Measurements from ENCODE around the gene AREL1. TPM values are rescaled to one million over a fixed set of nuclear protein-coding genes. Genes with fewer than 3 reads are reported as not detected.
A peak's percentile ranks its signal among the peaks of the same experiment; 100 is the strongest.
"Not testable (repeated sequence)": the region's sequence is repeated elsewhere in the genome, so short reads cannot be mapped to it uniquely, and the experiment has no call there.

AREL1 gene, protein sequence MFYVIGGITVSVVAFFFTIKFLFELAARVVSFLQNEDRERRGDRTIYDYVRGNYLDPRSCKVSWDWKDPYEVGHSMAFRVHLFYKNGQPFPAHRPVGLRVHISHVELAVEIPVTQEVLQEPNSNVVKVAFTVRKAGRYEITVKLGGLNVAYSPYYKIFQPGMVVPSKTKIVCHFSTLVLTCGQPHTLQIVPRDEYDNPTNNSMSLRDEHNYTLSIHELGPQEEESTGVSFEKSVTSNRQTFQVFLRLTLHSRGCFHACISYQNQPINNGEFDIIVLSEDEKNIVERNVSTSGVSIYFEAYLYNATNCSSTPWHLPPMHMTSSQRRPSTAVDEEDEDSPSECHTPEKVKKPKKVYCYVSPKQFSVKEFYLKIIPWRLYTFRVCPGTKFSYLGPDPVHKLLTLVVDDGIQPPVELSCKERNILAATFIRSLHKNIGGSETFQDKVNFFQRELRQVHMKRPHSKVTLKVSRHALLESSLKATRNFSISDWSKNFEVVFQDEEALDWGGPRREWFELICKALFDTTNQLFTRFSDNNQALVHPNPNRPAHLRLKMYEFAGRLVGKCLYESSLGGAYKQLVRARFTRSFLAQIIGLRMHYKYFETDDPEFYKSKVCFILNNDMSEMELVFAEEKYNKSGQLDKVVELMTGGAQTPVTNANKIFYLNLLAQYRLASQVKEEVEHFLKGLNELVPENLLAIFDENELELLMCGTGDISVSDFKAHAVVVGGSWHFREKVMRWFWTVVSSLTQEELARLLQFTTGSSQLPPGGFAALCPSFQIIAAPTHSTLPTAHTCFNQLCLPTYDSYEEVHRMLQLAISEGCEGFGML
- polyA plus RNA-seq (2013, experiment 1 of 4), result 38.2 TPM
- 42.4 TPM for polyA plus RNA-seq (2013, experiment 2 of 4)
- 25.9 TPM for polyA plus RNA-seq (2013, experiment 3 of 4)
- polyA plus RNA-seq (2013, experiment 4 of 4), result 29.1 TPM

- H3K4me3 ChIP-seq (ENCODE audit: insufficient read depth, low read depth, low read length), result peak within 1 kb of the TSS; percentile 80
- H3K27me3 ChIP-seq (ENCODE audit: control insufficient read depth, insufficient read depth, low read length, poor library complexity, severe bottlenecking), result no peaks in the 10 kb centered on the region
- no peaks in the 10 kb centered on the region for H3K9me3 ChIP-seq (ENCODE audit: control insufficient read depth, low read length)
- H3K36me3 ChIP-seq (ENCODE audit: control insufficient read depth, insufficient read depth, low read length), result no peaks in the 10 kb centered on the region
- H3K27ac ChIP-seq (ENCODE audit: insufficient read depth, low read depth, low read length, poor library complexity, severe bottlenecking), result no peak within 1 kb of the TSS
- WGBS, 2 experiments, result 0 to 1% methylated on average over 30 to 31 of the region's 31 CpGs
- H3K4me1 ChIP-seq (ENCODE audit: control insufficient read depth, insufficient read depth, low read length), result no peaks in the 10 kb centered on the region
Measured at GRCh38 chr14:74712499-74713394, at the start of gene AREL1, which contains the start of gene FCF1. AREL1 (minus strand) TSS chr14:74713080; CDS start chr14:74685615, 27,465 bp downstream. FCF1 (plus strand) TSS chr14:74713144; CDS start chr14:74713198, 54 bp downstream.

DNA sequence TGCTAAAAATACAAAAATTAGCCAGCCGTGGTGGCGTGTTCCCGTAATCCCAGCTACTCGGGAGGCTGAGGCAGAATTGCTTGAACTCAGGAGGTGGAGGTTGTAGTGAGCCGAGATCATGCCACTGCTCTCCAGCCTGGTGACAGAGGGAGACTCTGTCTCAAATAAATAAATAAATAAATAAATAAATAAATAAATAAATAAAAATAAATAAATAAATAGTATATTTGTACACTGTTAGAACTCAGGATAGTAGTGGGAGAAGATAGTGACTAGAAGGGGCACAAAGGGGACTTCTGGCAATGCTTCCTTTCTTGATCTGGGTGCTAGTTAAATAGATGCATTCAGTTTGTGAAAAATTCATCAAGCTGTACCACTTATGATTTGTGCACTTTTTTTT is 45.6 kb upstream of the AREL1 start:
- not testable (repeated sequence) for H3K27ac ChIP-seq (ENCODE audit: insufficient read depth, low read depth, low read length, poor library complexity, severe bottlenecking); H3K4me3 ChIP-seq (ENCODE audit: insufficient read depth, low read depth, low read length); H3K36me3 ChIP-seq (ENCODE audit: control insufficient read depth, insufficient read depth, low read length); H3K9me3 ChIP-seq (ENCODE audit: control insufficient read depth, low read length); H3K27me3 ChIP-seq (ENCODE audit: control insufficient read depth, insufficient read depth, low read length, poor library complexity, severe bottlenecking); H3K4me1 ChIP-seq (ENCODE audit: control insufficient read depth, insufficient read depth, low read length)
- 90 to 91% methylated on average over 5 of the region's 5 CpGs for WGBS, 2 experiments

DNA sequence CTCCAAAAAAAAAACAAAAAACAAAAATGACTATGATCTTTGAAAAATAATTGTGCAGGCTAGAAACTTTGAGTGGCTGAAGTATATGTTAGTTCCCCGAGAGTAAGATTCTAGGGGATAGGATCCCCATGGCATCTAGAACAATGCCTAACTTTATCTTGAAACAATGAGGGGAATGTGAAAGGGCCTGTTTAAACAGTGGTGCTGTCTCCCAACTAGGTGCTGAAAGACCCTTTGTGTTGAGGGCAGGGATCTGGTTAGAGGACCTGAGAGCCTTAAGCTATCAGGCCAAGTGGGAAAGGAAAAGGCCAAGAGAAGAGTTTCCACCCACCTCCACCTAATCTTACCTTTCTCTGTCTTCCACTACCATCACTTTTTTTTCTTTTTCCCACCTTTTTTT is 43.4 kb upstream of the AREL1 start:
- Histone ChIP-seq H3K27me3 (ENCODE audit: control insufficient read depth, insufficient read depth, low read length, poor library complexity, severe bottlenecking) (peaks cover 5% of the 10 kb centered on the region), H3K4me3 (ENCODE audit: insufficient read depth, low read depth, low read length) (no peak overlapping the region), H3K27ac (ENCODE audit: insufficient read depth, low read depth, low read length, poor library complexity, severe bottlenecking) (no peak overlapping the region), H3K4me1 (ENCODE audit: control insufficient read depth, insufficient read depth, low read length) (no peaks in the 10 kb centered on the region), H3K36me3 (ENCODE audit: control insufficient read depth, insufficient read depth, low read length) (no peaks in the 10 kb centered on the region), H3K9me3 (ENCODE audit: control insufficient read depth, low read length) (peaks cover 2% of the 10 kb centered on the region)
- WGBS, 2 experiments, result 43 to 49% methylated on average over 1 of the region's 1 CpG

DNA sequence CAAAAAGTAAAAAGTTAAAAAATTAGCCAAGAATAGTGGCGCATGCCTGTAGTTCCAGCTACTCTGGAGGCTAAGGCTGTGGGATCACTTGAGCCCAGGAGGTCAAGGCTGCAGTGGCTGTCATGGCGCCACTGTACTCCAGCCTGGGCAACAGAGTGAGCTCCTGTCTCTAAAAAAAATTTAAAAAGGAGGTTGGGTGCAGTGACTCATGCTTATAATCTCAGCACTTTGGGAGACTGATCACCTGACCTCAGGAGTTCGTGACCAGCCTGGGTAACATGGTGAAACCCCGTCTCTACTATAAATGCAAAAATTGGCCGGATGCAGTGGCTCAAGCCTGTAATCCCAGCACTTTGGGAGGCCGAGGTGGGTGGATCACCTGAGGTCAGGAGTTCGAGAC is 42.0 kb upstream of the AREL1 start:
- WGBS, 2 experiments, result 90 to 91% methylated on average over 7 of the region's 7 CpGs
- Histone ChIP-seq H3K27ac (ENCODE audit: insufficient read depth, low read depth, low read length, poor library complexity, severe bottlenecking) (no peak overlapping the region), H3K9me3 (ENCODE audit: control insufficient read depth, low read length) (peaks cover 2% of the 10 kb centered on the region), H3K27me3 (ENCODE audit: control insufficient read depth, insufficient read depth, low read length, poor library complexity, severe bottlenecking) (peaks cover under 1% of the 10 kb centered on the region), H3K4me1 (ENCODE audit: control insufficient read depth, insufficient read depth, low read length) (no peaks in the 10 kb centered on the region), H3K36me3 (ENCODE audit: control insufficient read depth, insufficient read depth, low read length) (no peaks in the 10 kb centered on the region), H3K4me3 (ENCODE audit: insufficient read depth, low read depth, low read length) (no peak overlapping the region)

DNA sequence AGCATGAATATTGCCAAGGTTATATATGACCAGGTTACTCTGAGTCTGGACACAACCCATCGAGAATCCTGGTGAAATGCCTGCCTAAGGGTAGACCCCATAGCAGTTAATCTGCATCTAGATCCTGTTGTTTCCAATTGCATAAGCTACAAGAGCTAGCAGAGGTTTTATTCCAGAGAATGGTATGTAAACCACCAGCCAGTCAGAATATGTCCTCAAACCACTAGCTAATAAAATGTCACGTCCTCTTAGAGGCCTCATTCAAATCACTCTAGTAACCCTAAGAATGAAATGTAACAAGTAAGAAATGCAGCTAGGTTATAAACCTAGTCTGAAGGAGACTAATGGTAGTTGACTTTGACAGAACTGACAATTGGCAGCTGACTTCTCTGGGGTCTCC is 41.3 kb upstream of the AREL1 start:
- 81 to 91% methylated on average over 2 of the region's 2 CpGs for WGBS, 2 experiments
- H3K36me3 ChIP-seq (ENCODE audit: control insufficient read depth, insufficient read depth, low read length), result no peaks in the 10 kb centered on the region
- H3K27me3 ChIP-seq (ENCODE audit: control insufficient read depth, insufficient read depth, low read length, poor library complexity, severe bottlenecking), result no peaks in the 10 kb centered on the region
- peaks cover 2% of the 10 kb centered on the region for H3K9me3 ChIP-seq (ENCODE audit: control insufficient read depth, low read length)
- H3K4me3 ChIP-seq (ENCODE audit: insufficient read depth, low read depth, low read length), result no peak overlapping the region
- H3K4me1 ChIP-seq (ENCODE audit: control insufficient read depth, insufficient read depth, low read length), result no peaks in the 10 kb centered on the region
- H3K27ac ChIP-seq (ENCODE audit: insufficient read depth, low read depth, low read length, poor library complexity, severe bottlenecking), result no peak overlapping the region

- Histone ChIP-seq H3K27ac (ENCODE audit: insufficient read depth, low read depth, low read length, poor library complexity, severe bottlenecking) (no peak overlapping the region), H3K27me3 (ENCODE audit: control insufficient read depth, insufficient read depth, low read length, poor library complexity, severe bottlenecking) (no peaks in the 10 kb centered on the region), H3K4me1 (ENCODE audit: control insufficient read depth, insufficient read depth, low read length) (no peaks in the 10 kb centered on the region), H3K9me3 (ENCODE audit: control insufficient read depth, low read length) (no peaks in the 10 kb centered on the region), H3K36me3 (ENCODE audit: control insufficient read depth, insufficient read depth, low read length) (no peaks in the 10 kb centered on the region), H3K4me3 (ENCODE audit: insufficient read depth, low read depth, low read length) (no peak overlapping the region)
- WGBS, 2 experiments, result 89 to 95% methylated on average over 2 of the region's 2 CpGs
Measured at GRCh38 chr14:74747237-74747636, 34.4 kb upstream of the AREL1 start.

- Histone ChIP-seq H3K36me3 (ENCODE audit: control insufficient read depth, insufficient read depth, low read length) (peaks cover 5% of the 10 kb centered on the region), H3K4me3 (ENCODE audit: insufficient read depth, low read depth, low read length) (no peak overlapping the region), H3K27me3 (ENCODE audit: control insufficient read depth, insufficient read depth, low read length, poor library complexity, severe bottlenecking) (no peaks in the 10 kb centered on the region), H3K9me3 (ENCODE audit: control insufficient read depth, low read length) (no peaks in the 10 kb centered on the region), H3K4me1 (ENCODE audit: control insufficient read depth, insufficient read depth, low read length) (no peaks in the 10 kb centered on the region), H3K27ac (ENCODE audit: insufficient read depth, low read depth, low read length, poor library complexity, severe bottlenecking) (no peak overlapping the region)
- 96% methylated on average over 8 of the region's 8 CpGs for WGBS, 2 experiments
Measured at GRCh38 chr14:74739293-74740030, 26.6 kb upstream of the AREL1 start.

GRCh38 chr14:74737753-74738325 is 25.0 kb upstream of the AREL1 start:
- no peaks in the 10 kb centered on the region for H3K27me3 ChIP-seq (ENCODE audit: control insufficient read depth, insufficient read depth, low read length, poor library complexity, severe bottlenecking)
- no peak overlapping the region for H3K27ac ChIP-seq (ENCODE audit: insufficient read depth, low read depth, low read length, poor library complexity, severe bottlenecking)
- H3K36me3 ChIP-seq (ENCODE audit: control insufficient read depth, insufficient read depth, low read length), result peaks cover 5% of the 10 kb centered on the region
- H3K4me3 ChIP-seq (ENCODE audit: insufficient read depth, low read depth, low read length), result no peak overlapping the region
- 93 to 95% methylated on average over 4 of the region's 4 CpGs for WGBS, 2 experiments
- no peaks in the 10 kb centered on the region for H3K9me3 ChIP-seq (ENCODE audit: control insufficient read depth, low read length)
- no peaks in the 10 kb centered on the region for H3K4me1 ChIP-seq (ENCODE audit: control insufficient read depth, insufficient read depth, low read length)

- Histone ChIP-seq H3K4me3 (ENCODE audit: insufficient read depth, low read depth, low read length) (no peak overlapping the region), H3K36me3 (ENCODE audit: control insufficient read depth, insufficient read depth, low read length) (peaks cover 5% of the 10 kb centered on the region), H3K27ac (ENCODE audit: insufficient read depth, low read depth, low read length, poor library complexity, severe bottlenecking) (no peak overlapping the region), H3K9me3 (ENCODE audit: control insufficient read depth, low read length) (no peaks in the 10 kb centered on the region), H3K27me3 (ENCODE audit: control insufficient read depth, insufficient read depth, low read length, poor library complexity, severe bottlenecking) (no peaks in the 10 kb centered on the region), H3K4me1 (ENCODE audit: control insufficient read depth, insufficient read depth, low read length) (no peaks in the 10 kb centered on the region)
- 91 to 95% methylated on average over 4 of the region's 4 CpGs for WGBS, 2 experiments
Measured at GRCh38 chr14:74735125-74735524, 22.2 kb upstream of the AREL1 start.
